Choroid plexus epithelial cell (primary cell): Measurements from ENCODE around the gene ANKRD13B.

ENCODE experiments used
- DNase-seq: peaks from one replicate; pipeline ENCODE4 v3.0.0-alpha.2; 2010; ENCODE audit warnings: low read depth
- H3K4me3 ChIP-seq: 2 replicates; pipeline ENCODE4 v1.5.1; 2011; ENCODE audit warnings: low read depth, mild to moderate bottlenecking, control low read depth, low read length, moderate library complexity
- CTCF ChIP-seq: conservative IDR thresholded peaks from 2 replicates; pipeline ENCODE4 v1.5.1; 2011; ENCODE audit warnings: low read depth, mild to moderate bottlenecking, control low read depth, inconsistent platforms, low read length, moderate library complexity

ANKRD13B gene

GRCh38 chr17:29573871-29574731, 18.8 kb upstream of the ANKRD13B start:
- DNase-seq, result no peak
- no peak overlapping the region for H3K4me3 ChIP-seq
- no peak for TF ChIP-seq CTCF

GRCh38 chr17:29574732-29575510, 18.0 kb upstream of the ANKRD13B start:
- no peak for TF ChIP-seq CTCF
- H3K4me3 ChIP-seq, result no peak overlapping the region
- DNase-seq, result no peak

GRCh38 chr17:29575511-29576213, 17.3 kb upstream of the ANKRD13B start:
- DNase-seq, result no peak
- H3K4me3 ChIP-seq, result no peak overlapping the region
- no peak for TF ChIP-seq CTCF

- DNase-seq, result no peak
- TF ChIP-seq CTCF, result no peak
- no peak overlapping the region for H3K4me3 ChIP-seq
These were observed 16.5 kb upstream of the ANKRD13B start for GRCh38 chr17:29576214-29577000.

- no peak for DNase-seq
- TF ChIP-seq CTCF, result no peak
- no peak overlapping the region for H3K4me3 ChIP-seq
These were observed 15.9 kb upstream of the ANKRD13B start for GRCh38 chr17:29577001-29577370.

GRCh38 chr17:29577385-29578211, 15.3 kb upstream of the ANKRD13B start:
- no peak overlapping the region for H3K4me3 ChIP-seq
- no peak for DNase-seq
- no peak for TF ChIP-seq CTCF
